ENCODE results near the gene TTYH1. TPM values are rescaled to one million over a fixed set of nuclear protein-coding genes. Genes with fewer than 3 reads are reported as not detected.
A peak's percentile ranks its signal among the peaks of the same experiment; 100 is the strongest.
"Not testable (repeated sequence)": the region's sequence is repeated elsewhere in the genome, so short reads cannot be mapped to it uniquely, and the experiment has no call there.

TTYH1 gene
- total RNA-seq, 2 donors from 2014 or later, result 1.9 to 3.0 TPM

DNA sequence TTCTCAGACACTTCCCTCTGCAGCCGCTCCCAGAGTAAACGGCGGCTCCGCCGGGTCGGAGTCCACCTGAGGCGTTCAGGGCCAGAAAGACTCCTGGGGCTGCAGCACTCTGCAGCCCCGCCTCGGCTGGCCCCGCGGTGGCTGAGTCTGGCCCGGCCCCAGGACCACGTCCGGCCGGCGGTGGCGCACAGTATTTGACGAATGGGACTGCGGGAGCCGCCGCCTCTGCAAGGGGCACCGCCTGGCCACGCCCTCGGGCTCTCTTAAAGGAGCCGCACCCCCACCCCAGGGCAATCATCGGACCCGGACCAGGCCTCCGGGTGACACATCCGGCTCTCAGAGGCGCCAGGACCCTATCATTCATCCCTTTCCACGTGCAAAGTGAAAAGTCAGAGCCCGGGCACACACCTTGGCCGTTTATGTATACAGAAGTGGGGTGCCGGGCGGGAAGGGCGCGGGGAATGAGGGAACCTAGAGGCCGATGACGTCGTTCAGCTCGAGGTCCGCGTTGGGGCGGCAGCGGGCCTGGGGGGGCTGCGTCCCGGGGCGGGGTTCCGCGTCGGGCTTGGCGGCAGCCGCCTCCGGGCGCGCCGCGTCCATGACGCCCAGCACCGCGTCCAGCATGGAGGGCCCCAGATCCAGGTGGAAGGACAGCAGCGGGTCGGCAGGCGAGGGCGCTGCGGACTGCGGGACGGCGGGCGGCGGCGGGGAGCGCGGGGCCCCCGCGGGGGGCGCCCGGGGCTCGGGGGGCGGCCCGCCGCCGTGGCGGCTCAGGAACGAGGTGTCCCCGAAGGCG lies 49.6 kb downstream of the TTYH1 start:
- intact Hi-C loops (cut with DNase I), result no loop called here
- DNase-seq (peak; percentile 95), ATAC-seq (peak; percentile 79 to 80)

DNA sequence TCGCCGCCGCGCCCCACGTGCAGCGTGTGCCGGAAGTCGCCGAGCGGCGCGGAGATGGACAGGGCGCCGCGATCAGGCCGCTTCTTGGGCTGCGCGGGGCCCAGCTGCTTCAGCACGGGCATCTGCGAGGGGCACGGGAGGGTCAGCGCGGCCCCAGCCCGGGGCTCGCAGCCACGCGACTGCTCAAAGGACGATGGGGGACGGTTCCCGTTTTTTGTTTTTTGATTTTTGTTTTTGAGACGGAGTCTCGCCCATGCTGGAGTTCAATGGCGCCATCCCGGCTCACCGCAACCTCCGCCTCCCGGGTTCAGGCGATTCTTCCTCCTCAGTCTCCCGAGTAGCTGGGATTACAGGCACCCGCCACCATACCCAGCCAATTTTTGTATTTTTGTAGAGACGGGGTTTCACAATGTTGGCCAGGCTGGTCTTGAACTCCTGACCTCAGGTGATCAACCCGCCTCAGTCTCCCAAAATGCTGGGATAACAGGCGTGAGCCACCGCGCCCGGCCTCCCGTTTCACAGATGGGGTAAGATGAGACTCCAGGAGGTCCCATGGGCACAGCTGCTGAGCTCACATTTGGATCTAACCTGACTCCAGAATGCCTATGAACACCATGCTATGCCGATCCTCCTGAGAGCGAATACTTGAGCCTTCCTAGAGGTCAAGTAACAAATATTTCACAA lies 50.3 kb downstream of the TTYH1 start:
- DNase-seq, result peak; percentile 40
- intact Hi-C loops (cut with DNase I), result no loop called here
- no peak for ATAC-seq

DNA sequence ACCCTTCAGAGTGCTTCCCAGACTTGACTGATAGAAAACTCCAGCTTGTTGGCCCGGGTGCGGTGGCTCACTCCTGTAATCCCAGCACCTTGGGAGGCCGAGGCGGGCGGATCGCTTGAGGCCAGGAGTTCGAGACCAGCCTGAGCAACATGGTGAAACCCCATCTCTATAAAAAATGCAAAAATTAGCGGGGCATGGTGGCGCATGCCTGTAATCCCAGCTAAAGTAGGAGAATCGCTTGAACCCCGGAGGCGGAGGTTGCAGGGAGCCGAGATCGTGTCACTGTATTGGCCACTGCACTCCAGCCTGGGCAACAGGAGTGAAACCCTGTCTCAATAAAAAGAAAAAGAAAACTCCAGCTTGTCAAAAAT lies 50.8 kb downstream of the TTYH1 start:
- DNase-seq; ATAC-seq; intact Hi-C loops (cut with DNase I): not testable (repeated sequence)

DNA sequence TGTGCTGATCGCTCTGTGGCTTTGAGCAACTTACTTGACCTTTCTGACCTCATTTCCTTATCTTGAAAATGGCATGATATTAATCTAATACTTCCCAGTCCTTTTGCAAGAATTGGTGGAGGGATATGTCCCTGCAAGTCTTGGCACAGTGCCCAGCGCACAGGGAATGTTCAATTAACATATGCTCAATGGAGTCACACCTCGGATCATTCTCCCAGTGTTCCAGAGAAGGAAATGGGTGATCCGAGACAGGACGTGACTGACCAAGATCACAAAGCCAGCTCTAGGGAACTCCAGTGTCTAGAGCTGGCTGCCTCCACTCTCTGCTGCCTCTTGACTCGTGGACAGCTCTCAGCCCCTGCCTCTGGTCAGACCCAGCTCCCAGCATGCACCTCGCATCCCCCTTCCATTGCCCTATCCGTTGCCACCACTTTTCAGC lies 54.3 kb downstream of the TTYH1 start:
- intact Hi-C loops (cut with DNase I), result no loop called here
- no peak for ATAC-seq

DNA sequence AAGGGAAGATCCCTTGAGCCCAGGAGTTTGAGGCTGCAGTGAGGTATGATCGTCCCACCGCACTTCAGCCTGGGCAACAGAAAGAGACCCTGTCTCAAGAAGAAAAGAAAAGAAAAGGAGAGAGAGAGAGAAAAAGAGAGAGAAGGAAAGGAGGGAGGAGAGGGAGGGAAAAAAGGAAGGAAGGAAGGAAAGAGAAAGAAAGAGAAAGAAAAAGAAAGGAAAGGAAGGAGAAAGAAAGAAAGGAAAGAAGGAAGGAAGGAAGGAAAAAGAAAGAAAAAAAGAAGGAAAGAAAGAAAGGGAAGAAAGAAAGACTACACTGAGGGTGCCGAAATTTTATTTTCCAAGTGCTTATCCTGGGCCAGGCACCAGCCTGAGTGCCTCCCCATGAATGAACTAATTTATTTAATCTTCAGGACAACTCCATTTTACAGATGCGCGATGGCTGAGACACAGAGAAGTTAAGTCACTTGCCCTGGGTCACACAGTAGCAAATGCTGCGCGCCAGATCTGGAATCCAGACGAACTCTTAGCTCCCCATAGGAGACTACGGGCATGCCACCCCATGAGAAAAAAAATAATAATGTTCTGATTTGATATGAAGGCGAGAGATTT lies 55.1 kb downstream of the TTYH1 start:
- ATAC-seq, result no peak
- intact Hi-C loops (cut with DNase I), result no loop called here
- no peak for DNase-seq

More for the DNA sequence above, 54.3 kb downstream of the TTYH1 start:
- DNase-seq, result peak; percentile 73

DNA sequence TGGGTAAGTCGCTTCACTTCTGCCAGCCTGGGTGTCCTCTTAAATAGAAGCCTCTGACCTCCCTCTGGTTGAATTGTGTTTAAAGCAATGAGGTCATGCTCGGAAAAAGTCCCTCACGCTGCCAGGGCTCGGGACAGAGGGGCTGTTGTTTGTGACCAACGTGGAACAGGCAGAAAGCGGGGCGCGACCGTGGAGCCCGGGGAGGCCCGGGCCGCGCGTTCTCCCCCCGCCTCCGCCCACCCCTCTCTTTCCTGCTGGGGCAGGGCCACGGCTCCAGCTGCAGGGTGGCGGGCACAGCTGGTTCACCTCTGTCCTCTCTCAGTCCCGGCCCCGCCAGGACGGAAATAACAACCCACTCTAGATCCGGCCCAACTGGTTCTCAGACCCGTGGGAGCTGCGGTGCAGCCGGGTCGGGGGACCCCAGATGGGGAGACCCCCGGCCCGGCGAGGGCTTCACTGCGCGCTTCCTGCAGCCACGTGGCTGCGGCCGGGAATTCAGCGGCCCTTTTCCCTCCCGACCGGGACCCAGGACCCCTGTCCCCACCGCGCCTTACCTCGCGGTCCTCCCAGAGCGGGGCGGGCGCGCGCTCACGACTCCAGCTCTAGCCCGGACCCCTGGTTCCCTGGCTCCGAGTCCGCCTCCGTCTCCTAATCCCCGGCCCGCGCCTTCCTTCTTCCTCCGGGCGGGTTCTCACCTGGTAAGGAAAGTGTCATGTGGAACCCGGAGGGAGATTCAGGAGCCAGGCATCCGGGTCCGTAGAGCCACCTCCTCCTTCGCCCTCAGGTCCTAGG lies 55.9 kb downstream of the TTYH1 start:
- ATAC-seq (peak; percentile 16 to 48), DNase-seq (peak; percentile 66)
- intact Hi-C loops (cut with DNase I), result no loop called here

DNA sequence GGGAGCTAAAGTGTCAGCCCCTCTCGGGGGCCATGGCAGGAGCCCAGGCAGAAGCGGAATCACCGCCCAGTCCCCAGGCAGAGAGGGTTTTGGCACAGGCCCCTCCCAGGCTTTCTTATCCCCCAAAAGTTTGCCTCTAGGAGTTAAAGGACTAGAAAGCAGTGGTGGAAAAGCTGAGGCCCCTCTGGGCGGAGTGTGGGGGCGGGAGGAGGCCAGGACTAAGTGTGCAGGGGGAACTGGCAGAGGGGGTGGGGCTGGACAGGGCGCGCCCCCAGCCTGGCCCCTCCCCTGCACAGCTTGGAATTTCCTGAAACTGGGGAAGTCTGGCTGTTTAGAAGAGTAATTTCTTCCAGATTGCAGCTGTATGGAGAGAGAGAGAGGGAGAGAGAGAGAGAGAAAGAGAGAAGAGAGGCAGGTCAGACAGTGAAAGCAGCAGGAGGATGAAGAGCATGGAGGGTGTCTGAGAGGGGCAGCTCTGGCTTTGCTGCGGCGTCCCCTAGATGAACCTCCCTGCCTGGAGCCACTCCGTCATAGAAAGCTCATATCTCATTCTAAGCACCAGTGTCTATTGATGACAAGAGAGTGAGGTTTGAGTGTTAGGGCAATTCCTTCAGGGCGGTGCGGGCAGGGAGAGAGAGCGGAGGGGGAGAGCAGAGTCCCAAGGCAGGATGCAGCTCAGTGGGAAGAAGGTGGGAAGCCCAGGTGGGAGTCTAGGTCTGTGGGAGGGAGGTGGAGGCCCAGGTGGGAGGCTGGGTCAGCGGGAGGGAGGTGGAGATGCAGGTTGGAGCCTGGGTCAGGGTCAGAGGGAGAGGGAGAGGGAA lies 58.0 kb downstream of the TTYH1 start, which contains the start of gene CDC42EP5:
TSS of gene CDC42EP5 (minus strand) at position 226 of the 821 bp plus-strand sequence. CDS start 7,749 bp downstream, outside the sequence.
- peak; percentile 94 to 96 for ATAC-seq
- intact Hi-C loops (cut with DNase I), result no loop called here

DNA sequence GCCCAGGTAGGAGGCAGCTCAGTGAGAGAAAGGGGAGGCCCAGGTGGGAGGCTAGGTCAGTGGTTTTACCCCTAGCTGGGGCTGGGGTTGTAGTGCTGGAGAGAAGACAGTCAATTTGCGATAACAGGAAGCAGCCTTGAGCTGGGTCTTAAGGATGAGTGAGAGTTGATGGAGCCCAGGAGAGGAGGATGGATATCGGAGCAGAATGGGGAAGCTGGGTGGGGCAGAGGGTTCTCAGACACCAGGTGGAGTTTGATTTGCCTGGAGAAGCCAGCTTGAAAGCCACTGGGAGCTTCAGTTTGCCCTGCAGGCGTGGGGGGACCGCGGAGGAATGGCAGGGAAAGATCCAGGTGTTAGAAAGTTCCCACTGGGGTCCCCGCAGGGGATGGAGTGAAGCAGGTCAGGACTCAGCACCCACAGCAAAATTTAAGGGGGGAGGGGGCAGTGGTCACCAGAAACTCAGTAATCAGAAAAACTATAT lies 58.7 kb downstream of the TTYH1 start:
- ATAC-seq (no peak), DNase-seq (no peak)
- intact Hi-C loops (cut with DNase I), result no loop called here

More for the DNA sequence above, 58.0 kb downstream of the TTYH1 start, which contains the start of gene CDC42EP5:
- peak; percentile 85 for DNase-seq

DNA sequence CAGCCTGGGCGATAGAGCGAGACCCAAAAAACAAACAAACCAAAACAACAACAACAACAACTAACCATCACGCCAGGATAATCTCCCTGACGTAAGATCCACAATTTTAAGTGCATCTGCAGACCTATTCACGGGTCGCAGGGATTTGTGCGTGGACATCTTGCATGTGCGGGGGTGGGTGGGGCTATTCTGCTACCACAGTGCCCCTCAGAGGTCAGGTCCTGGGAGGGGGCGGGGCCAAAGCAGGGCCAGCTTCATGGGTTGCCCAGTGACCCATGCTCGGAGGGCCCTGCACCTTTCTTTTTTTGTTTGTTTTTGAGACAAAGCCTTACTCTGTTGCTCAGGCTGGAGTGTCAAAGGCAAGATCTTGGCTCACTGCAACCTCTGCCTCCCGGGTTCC lies 60.4 kb downstream of the TTYH1 start:
- ATAC-seq (no peak), DNase-seq (no peak)
- intact Hi-C loops (cut with DNase I), result no loop called here

DNA sequence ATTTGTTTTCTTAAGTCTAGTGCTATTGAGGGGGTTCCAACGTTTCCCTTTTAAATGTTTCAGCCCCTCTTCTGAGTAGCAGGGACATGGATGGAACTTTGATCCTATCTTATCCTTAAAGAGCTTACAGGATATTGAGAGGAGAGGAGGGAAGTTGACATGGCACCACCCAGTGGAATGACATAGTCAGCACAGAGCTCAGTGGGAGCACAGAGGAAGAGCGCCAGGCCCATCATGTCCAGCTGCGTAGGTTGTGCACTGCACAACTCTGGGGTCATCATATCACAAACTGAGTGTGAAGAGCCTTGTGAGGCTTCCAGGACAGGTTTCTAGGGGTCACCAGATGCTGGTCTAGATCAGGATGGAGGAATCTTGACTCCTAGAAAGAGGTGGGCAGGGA lies 62.4 kb downstream of the TTYH1 start:
- ATAC-seq, result no peak

DNA sequence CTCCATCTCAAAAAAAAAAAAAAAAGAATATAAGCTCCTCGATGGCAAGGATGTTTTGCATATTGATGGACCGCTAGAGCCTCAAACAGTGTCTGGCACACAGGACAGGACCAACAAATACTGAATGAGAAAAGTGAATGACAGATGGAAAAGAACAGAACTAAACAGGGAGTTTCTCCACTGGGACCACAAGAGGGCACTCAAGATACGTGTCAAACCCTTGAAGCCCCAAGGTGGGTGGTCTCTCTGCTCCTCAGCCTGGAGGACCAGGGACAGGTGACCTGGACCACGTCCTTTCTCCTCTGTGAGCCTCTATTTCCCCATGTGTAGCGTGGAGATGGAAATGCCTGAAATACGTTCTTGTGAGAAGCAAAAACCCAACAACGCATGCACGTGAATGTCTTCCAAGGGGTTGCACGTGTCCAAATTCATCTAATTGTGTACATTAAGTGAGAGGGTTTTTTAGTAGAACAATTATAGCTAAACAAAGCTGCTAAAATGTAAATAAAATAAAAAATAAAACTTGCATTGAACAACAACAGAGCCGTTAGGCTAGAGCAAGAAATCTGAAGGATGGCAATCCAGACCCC lies 63.5 kb downstream of the TTYH1 start:
- intact Hi-C loops (cut with DNase I), result no loop called here
- ATAC-seq (peak in 1 of 2 donors; percentile 21), DNase-seq (no peak)

More for the DNA sequence above, 62.4 kb downstream of the TTYH1 start:
- intact Hi-C loops (cut with DNase I), result no loop called here
- DNase-seq, result no peak

DNA sequence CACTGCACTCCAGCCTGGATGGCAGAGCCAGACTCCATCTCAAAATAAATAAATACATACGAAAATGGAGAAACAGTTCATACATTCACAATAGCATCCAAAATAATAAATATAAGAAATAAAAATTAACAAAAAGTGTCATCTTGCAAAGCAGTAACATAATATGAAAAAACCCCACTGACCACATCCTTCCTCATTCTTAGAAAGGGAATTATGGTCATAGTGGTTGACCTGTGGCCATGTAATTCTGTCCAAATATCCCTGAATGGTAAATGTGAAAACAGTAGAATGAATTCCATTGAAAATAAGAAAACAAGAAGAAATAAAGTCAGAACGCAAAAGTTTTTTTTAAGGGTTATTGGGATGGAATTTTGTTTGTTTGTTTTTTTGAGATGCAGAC lies 64.8 kb downstream of the TTYH1 start:
- intact Hi-C loops (cut with DNase I), result loop anchor here in 1 of 2 donors (5.0 kb wide), 1 partner anchor 197 kb away; no protein-coding TSS in a partner anchor
- DNase-seq (no peak), ATAC-seq (no peak)

DNA sequence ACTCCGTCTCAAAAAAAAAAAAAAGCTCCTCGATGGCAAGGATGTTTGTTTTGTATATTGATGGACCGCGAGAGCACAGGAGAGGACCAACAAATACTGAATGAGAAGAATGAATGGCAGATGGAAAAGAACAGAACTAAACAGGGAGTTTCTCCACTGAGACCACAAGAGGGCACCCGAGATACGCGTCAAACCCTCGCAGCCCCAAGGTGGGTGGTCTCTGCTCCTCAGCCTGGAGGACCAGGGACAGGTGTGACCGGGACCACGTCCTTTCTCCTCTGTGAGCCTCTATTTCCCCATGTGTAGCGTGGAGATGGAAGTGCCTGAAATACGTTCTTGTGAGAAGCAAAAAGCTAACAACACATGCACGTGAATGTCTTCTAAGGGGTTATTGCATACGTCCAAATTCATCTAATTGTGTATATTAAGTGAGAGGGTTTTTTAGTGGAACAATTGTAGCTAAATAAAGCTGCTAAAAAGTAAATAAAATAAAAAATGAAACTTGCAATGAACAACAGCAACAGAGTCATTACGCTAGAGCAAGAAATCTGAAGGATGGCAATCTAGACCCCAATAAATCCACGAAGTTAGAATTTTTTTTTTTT lies 66.2 kb downstream of the TTYH1 start:
- intact Hi-C loops (cut with DNase I), result loop anchor here in 1 of 2 donors (5.0 kb wide), 1 partner anchor 196 kb away; no protein-coding TSS in a partner anchor
- DNase-seq (no peak), ATAC-seq (peak; percentile 38 to 57)

DNA sequence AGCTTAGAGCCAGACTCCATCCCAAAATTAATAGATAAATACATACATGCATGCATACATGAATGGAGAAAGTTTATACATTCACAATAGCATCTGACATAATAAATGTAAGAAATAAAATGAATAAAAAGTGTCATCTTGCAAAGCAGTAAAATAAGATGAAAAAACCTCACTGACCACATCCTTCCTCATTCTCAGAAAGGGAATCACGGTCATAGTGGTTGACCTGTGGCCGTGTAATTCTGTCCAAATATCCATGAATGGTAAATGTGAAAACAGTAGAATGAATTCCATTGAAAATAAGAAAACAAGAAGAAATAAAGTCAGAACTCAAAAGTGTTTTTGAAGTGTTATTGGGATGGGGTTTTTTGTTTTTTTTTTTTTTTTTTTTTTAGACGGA lies 67.6 kb downstream of the TTYH1 start:
- ATAC-seq, result no peak
- intact Hi-C loops (cut with DNase I), result loop anchor here in 1 of 2 donors (5.0 kb wide), 1 partner anchor 194 kb away; no protein-coding TSS in a partner anchor
- DNase-seq, result no peak

DNA sequence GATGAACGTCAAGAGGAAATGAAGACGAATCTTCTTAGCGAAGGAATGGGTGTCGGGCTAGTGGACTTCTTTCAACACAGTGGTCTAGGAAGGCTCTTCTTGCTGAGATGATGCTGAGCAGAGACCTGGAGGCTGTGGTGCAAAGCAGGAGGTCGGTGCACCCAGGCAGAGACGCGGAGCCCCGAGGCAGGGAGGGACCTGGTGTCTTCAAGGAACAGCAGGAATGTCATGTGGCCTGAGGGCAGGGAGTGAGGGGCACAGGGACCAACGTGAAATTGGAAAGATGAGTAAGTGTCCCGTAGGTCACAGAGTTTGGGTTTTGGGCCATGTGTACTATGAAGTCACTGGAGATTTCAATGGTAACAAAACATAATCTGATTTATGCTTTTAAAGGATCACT lies 69.2 kb downstream of the TTYH1 start:
- intact Hi-C loops (cut with DNase I), result loop anchor here in 1 of 2 donors (5.0 kb wide), 1 partner anchor 193 kb away; no protein-coding TSS in a partner anchor
- ATAC-seq, result no peak
- no peak for DNase-seq

DNA sequence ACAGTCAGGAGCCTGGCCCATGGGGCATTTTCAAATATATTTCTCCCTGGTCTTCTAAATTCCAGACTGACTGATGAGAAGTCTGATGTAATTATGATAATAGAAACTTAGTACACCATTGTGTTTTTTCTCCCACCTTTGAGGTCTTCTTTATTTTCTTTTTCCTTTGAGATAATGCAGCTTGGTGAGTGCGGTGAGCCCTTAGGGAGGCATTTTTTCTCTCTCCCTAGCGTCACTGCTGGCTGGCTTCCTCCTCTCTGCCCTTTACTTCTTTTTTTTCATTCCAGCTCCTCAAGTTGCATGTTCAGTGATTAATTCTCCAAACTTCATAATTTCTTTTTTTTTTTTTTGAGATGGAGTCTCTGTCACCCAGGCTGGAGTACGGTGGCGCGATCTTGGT lies 70.6 kb downstream of the TTYH1 start:
- DNase-seq, result no peak
- intact Hi-C loops (cut with DNase I), result no loop called here
- ATAC-seq, result no peak

Data from left cardiac atrium (tissue), 4 donors.